Breast epithelium (tissue), 3 donors: ENCODE results near the gene RESP18.

ENCODE experiments used
- CTCF ChIP-seq, 3 donors: fragments of 450-650 bp; IDR thresholded peaks; one replicate each; pipeline ENCODE4 v1.5.1; 2016 to 2017; ENCODE audit warnings: antibody characterized with exemption in 3 of 3, mild to moderate bottlenecking in 3 of 3, moderate library complexity in 3 of 3
- POLR2A ChIP-seq: fragments of 450-650 bp; IDR thresholded peaks from one replicate; pipeline ENCODE4 v1.6.1; 2016; ENCODE audit warnings: antibody characterized with exemption, mild to moderate bottlenecking, moderate library complexity
- POLR2AphosphoS5 ChIP-seq, 3 donors: sonication (generic); formaldehyde crosslinking; IDR thresholded peaks; one replicate each; pipeline ENCODE4 v1.6.1; 2017; ENCODE audit warnings: antibody characterized with exemption in 3 of 3

- TF ChIP-seq CTCF (IDR thresholded peaks at IDR 0.05) (no peak), POLR2AphosphoS5 (IDR thresholded peaks at IDR 0.05) (no peak), POLR2A (no peak)
Measured at GRCh38 chr2:219281588-219281987, 51.0 kb downstream of the RESP18 start.
